GM18511 (cell line): ENCODE measurements around the gene RGS17.

Experiments
- ATAC-seq: cut with Tn5 transposase; IDR thresholded peaks from one replicate; pipeline ENCODE4 v1.9.1; 2021; ENCODE audit warnings: mild to moderate bottlenecking, moderate library complexity; ENCODE audit not compliant: unreplicated experiment

The RGS17 gene

DNA sequence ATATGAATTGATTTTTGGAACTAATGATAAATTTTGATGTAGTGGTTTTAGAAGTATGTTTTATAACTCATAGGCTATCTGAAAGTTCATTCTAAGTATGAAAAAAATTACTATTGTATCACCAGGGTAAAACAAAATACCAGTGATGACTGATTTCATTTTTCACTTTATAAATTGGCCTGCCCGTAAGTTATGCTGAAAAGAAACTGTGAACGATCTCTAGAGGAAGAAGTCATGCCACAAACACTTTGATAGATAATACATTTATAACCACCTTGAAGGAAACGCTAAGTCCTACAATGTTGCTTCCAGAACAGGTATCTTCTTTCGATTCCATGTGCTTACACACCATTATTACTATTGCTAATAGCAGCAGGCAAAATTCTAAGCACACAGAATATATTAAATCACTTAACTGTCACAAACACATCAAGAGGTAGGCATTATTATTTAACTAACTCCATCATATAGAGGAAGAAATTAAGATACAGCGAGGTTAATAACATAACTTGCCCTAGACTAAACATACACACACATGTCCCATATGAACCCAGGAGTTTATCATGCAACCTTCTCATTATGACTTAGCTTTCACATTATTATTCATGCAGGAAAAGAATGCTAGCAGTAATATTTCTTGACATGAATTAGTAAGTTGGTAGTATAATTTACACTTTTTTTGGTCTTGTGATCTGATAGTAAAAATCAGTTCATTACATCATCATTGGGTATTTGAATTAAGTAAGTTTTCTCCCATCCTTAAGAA, 44.7 kb downstream of the RGS17 start:
- ATAC-seq = peak; percentile 36

DNA sequence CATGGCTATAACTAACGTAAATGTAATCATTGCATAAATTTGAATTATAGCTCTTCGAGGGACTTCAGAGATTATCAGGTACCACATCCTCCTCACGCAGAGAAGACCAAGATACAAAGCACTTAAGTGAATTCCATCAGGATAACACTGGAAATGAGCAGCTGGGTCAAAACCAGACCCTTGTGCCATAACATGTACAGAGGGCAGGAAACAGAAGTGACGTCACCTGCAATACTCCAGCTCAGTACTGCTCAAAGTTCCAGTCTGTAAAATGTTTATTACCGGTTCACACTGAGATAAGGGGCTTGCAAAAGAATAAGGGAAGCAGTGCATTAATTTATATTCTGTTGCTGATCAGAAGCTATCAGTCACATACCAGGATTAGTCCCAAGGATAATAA, 45.8 kb downstream of the RGS17 start:
- no peak for ATAC-seq

DNA sequence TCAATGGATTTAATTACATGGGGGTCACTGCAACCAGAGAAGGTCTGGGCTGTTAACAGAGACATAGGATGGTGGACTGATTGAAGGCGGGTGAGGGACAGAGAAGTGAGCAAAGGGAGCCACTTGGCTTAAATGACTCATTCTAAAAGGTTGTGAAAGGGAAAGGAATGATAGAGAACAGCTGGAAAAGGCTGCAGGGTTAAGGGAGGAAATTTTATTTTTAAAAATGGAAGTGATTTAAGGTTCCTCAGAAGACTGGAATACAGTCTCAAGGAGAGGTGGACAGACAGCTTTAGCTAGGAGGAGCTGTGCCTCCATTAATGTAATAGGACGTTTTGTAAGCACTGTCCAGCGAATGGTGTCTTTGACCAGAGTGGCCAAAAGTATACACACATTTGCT, 46.7 kb downstream of the RGS17 start:
- no peak for ATAC-seq

DNA sequence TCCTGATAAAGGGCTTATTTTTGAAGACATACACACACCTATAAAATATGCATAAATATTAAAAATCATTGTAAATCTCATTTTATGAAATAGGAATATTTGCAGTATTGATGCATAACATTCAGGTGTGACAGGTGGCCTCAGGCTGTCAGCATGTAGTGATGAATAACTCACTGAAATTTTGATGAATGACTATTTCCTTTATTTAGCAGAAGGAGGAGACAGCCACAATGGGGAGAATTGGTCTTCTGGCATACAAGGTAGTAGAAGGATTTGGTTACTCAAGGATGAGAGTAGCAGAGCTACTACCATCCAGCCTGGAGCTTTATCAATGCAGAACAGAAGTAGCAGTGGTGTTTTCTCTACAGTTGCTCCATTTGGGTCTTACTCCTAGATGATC, 47.2 kb downstream of the RGS17 start:
- no peak for ATAC-seq

DNA sequence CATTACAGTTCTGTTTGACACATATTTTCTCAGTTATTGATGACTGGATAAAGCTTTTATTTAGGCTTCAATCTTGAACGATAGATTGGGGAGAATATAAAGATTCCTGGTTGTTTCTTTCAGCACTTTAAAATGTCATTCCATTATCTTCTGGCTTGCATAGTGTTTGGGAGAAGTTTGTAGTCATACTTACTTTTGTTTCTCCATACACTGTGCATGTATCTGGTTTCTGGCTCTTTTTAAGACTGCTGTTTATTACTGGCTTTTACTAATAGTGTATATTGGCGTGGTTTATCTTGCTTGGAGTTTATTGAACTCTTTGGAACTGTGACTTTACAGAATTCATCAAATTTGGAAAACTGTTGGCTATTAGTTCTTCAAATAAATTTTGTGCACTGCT, 49.2 kb downstream of the RGS17 start:
- no peak for ATAC-seq

DNA sequence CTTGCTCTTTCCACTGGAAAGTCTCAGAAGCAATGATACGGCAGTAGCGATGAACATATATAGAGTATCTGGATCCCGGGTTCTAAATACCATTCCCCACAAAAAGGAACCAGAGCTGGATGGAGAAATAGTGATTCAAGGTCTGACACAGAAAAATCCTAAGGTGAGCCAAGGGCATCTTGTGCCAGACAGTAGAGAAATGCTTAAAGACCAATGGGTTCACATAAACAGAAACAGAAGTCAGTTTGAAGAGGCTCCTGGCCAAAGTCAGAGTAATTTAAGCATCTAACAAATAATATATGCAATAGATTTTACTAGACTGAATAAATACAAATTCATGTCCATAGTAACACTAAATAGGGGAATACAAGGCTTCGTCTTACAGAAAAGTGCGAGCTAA, 54.7 kb downstream of the RGS17 start:
- no peak for ATAC-seq

DNA sequence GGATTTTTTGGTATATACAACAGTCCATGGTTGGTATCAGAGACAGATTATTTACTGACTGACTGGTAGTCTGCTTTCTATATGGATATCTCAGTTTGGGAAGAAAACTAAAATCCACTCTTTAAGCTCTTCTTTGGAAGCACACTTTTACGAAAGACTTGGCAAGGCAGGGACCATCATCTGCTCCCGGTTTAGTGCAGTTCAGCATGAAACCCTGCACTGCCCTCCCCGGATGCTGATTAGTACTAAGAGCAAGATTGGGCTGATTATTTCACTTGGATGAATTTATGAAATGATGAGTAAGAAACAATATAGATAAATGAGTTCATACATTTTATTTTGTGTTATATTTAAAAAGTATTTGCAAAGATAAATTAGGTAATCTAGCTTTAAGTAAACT, 56.3 kb downstream of the RGS17 start:
- ATAC-seq = no peak

DNA sequence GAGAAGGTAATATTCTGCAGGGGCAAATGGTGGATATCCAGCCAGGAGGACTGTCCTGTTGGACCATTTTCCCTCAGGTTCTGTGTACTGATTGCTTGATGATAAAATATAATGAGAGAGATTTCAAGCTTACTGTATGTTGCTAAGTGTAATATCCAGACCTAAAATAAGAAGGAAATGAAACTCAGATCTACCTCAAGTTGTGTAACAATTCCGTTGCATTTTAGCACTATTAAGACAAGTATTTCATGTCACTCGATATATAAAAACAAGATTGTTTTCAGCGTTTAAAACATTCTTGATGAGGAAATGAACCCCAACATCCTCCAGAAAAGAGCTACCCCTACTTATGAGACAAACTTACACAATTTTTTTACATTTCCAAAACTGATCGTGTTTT, 57.2 kb downstream of the RGS17 start:
- ATAC-seq = no peak

DNA sequence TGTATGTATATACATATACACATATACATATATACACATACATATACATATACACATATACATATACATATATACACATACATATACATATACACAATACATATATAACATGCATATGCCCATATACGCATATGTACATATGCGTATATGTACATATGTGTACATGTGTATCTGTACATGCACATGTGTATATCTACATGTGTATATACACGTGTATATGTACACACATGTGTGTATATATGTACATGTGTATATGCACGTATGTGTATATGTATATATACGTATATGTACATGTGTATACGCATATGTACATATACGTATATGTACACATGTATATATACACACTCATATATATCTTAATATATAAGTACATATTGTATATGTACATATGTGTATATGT, 60.3 kb downstream of the RGS17 start:
- ATAC-seq = no peak

DNA sequence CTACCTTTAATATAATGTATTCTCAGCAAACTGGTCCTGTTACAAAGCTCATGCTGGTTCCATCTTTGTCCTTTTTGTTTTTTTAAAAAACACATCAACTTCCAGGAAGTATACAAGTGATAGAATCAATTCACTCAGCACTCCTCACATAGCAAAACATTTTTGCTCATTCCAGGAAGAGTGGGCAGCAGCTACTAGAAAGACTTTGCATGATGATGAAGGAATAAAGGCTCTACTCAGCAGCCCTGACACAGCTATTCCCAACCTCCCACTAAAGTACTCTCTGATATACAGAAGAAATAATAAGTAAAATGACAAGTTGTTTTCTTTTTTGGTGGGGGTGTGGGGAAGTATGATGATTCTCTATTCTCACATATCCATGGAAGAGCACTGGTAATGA, 61.2 kb downstream of the RGS17 start:
- ATAC-seq = no peak

DNA sequence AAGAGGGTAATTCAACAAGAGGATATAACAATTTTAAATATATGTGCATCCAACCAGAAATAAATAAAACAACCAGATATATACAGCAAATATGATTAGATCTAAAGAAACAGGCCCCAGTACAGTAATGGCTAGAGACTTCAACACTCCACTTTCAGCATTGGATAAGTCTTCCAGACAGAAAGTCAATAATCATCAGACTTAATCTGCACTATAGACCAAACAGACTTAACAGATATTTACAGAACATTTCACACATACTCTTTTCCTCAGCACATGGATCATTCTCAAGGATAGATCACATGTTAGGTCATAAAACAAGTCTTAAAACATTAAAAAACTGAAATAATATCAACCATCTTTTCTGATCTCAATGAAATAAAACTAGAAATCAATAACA, 65.9 kb downstream of the RGS17 start:
- no peak for ATAC-seq

DNA sequence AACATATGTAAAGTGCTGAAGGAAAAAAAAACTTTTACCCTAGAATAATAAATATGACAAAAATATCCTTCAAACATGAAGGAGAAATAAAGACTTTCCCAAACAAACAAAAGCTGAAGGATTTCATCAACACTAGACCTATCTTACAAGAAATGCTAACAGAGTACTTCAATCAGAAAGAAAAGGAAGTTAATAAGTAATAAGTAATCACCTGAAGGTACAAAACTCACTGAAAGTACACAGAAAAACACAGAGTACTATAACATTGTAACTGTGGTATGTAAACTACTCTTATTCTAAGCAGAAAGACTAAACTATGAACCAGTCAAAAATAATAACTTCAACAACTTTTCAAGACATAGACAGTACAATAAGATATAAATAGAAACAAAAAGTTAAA, 67.1 kb downstream of the RGS17 start:
- ATAC-seq = no peak

DNA sequence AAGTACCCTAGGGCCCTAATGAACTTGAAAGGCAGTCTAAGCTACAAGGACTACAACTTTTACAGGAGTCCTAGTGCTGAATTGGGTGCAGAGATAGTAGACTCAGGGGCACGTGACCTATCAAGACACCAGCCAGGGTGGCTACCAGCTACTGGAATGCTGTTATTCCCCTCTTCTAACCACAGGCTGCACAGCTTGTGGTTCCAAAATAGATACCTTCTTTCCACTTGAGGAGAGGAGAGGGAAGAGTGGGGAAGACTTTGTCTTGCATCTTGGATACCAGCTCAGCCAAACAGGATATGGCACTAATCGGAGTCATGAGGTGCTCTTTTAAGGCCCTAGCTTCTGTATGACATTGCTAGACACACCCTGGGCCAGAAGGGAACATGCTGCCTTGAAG, 68.6 kb downstream of the RGS17 start:
- no peak for ATAC-seq

DNA sequence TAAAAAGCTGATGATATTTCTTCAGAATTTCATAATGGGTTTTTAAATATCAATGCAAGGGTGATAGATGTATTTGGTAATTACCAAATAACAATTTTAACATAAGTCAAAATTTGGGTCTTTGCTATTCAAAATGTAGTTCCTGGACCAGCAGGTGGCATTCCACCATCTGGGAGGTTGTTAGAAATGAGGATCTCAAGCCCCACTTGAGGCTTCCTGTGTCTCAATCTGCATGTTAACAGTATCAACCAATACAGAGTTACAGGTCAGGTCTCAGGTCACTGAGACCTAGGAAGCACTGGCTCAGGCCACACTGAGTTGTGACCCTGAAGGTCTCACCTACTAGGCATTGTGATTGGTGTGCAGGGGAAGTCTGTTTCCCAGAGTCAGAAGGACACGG, 71.3 kb downstream of the RGS17 start:
- no peak for ATAC-seq

DNA sequence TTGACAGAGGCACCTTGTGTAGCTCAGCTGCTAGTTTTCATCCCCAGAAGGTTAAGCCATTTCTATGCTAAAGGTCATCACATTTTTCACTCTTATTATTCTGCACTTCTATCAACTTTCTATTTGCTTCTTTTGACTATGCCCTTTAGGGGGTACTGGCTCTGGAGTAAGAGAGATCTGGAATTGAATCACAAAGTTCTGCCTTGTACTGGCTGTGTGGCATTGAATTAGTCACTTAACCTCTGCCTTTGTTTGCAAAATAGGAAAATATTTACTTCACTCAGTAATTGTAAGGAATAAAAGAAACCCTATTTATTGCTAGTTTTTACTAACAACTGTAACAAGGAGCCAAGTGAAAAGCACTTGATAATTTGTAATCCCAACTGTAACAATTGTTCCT, 71.8 kb downstream of the RGS17 start:
- no peak for ATAC-seq

DNA sequence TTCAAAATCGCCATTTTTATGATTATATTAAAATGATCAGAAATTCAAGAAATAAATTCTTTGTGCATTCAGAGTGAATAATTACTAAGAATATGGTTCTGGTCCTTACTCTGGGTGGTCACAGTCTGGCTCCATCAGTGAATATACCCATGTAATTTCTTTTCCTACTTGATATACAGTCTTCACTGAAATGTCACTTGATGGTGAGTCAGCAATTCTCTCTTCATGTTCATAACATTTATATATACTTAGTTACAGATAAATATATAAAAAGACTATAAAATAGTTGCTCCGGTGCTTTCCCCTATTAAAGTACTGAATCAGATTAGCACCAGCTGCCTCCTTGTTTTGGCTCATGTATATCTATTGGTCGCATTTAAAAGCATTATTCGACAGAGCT, 72.2 kb downstream of the RGS17 start:
- no peak for ATAC-seq

DNA sequence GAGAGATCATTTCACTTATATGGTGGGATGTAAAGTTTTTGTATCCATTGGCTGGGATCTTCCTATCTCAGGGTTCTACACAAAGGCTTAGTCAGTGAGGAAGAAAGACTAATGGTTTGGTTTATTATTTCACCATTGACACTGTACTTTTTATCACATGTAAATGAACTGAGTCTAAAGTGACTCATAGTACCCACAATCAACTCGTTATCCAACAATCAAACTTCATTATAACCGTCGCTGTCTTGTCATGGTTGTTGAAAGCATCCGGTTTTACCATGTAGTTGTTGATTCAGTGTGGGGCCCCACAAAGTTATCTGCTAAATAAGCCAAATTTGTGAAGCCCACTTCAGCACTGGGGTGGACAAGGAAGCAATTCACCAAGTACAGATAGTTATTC, 72.8 kb downstream of the RGS17 start:
- ATAC-seq = no peak

DNA sequence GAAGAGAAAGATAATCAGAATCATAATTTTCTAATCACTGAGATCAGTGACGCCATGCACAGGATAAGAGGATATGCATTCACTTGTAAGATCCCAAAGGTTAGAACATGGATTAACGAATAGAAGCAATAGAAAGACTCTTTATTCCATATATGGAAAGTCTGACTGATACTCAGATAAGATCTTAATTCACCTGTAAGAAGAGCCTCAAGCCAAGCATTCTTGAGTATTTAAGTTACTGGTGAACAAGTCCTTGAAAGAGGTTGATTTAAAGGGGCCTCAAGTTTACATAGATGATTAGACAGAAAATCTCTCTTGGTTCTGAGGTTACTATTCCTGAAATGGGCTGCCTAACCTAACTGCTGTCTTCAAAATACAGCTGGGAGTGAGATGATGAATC, 74.8 kb downstream of the RGS17 start:
- ATAC-seq = no peak

DNA sequence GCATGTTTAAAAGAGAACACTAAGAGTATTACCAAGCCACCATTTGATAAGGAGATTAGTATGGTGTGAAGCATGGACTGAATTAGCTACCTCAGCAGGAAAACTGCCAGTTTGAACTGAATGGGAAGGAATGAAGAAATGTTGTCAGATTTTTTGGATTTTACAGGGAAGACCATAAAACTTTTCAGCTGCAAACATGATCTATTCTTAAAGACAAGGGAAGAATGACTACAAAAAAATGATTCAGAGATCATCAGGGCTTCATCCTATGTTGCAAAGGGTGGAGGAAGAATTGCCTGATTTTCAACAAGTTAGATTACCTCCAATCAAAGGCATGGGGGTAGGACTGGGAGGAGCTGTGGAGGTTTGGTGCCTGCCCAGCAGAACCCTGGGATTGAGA, 79.3 kb downstream of the RGS17 start:
- no peak for ATAC-seq

DNA sequence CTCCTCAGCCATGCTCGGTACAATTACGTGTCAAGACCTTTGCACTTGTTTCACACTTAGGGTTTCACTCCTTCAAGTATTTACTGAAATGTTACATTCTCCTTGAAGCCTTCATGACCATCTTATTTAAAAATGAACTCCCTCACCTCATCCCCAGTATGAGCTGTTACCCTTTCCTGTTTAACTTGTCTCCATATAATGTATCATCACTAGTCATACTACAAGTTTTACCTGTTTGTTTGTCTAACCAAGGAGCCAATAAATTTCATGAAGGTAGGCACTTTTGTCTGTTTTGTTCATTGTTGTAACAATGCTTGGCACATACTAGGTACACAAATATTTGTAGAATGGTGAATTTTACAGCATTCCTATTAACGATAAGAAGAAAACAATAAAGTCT, 82.5 kb downstream of the RGS17 start:
- no peak for ATAC-seq

DNA sequence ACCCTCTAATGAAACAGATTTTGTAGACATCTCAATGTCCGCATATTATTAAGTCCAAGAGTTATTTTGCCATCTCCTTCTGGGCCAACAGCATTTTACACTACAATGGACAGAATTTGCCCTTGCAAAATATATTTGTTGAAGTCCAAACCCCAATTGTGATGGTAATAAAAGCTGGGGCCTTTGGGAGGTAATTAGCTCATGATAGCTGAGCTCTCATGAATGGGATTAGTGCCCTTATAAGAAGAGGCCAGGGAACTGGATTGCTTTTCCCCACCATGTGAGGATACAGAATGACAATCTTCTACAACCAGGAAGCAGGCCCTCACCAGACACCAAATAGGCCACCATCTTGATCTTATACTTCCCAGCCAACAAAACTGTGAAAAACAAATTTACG, 83.7 kb downstream of the RGS17 start:
- no peak for ATAC-seq

DNA sequence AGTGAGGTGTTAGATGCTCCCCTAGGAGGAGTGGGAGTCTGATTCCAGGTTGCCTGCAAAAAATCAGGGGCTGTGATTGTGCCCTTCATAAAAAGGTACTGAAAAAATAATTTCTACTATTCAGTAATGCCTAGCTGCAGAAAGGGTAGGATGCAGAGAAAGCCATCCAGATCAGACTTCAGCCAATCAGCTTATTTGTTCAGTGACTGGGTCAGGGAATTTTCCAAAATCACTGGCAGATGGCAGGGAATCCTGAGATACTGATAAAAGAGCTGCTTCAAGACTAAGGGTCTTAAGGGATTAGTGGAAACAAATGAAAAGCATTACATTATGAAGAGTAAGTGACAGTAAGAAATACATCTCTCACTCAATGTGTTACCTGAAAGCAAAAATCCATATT, 85.8 kb downstream of the RGS17 start:
- ATAC-seq = no peak

DNA sequence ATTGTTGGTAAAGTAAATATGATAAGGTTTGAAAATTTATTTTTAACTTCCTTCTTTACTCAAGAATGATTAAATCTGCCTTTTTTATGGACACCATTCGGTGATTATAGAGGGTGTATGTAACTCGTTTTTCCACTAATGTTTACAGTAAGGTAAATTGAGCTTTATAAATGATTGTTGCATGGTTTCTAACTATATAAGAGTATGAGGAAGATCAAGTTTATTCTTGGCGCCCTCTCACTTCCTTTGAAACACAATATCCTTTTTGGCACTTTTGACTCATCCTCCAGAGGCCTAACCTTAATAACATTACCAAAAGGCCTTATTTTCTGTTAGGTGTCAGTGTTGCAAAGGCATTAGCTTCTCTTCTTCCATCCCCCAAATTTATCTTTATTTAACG, 86.8 kb downstream of the RGS17 start:
- no peak for ATAC-seq
